Measurements from ENCODE around the gene SRPX.

- TF ChIP-seq HDAC6 (IDR thresholded peaks at IDR 0.05; ENCODE audit: unreplicated experiment) (no peak), SRF (IDR thresholded peaks at IDR 0.05; ENCODE audit: low read depth in 2 of 2, low read length in 2 of 2) (no peak), MYC (IDR thresholded peaks at IDR 0.05; ENCODE audit: insufficient read depth, insufficient read length, insufficient replicate concordance, low read length, severe bottlenecking) (no peak), JUNB (IDR thresholded peaks at IDR 0.05) (no peak)
Observed at GRCh38 chrX:38108364-38108763, 112.3 kb downstream of the SRPX start.

All from GM12878 (cell line).